IMR-90 (cell line): Measurements from ENCODE around the gene WDR5.

Experiments
- CEBPB ChIP-seq: IDR thresholded peaks from 2 replicates; pipeline ENCODE4 v1.6.1; 2012; ENCODE audit warnings: low read depth, low read length, improper control_type of control experiment
- CHD1 ChIP-seq: IDR thresholded peaks from 2 replicates; pipeline ENCODE4 v1.6.1; 2012; ENCODE audit warnings: low read depth, low read length, improper control_type of control experiment
- MAFK ChIP-seq: IDR thresholded peaks from 2 replicates; pipeline ENCODE4 v1.6.1; 2012; ENCODE audit warnings: low read depth, low read length, improper control_type of control experiment
- MXI1 ChIP-seq: IDR thresholded peaks from 2 replicates; pipeline ENCODE4 v1.6.1; 2012; ENCODE audit warnings: low read depth, mild to moderate bottlenecking, low read length, moderate library complexity, borderline replicate concordance
- NFE2L2 ChIP-seq: fragments of 150-350 bp; IDR thresholded peaks from 2 replicates; pipeline ENCODE4 v1.6.1; 2016; ENCODE audit warnings: low read depth, mild to moderate bottlenecking, low read length
- POLR2A ChIP-seq: IDR thresholded peaks from 2 replicates; pipeline ENCODE4 v1.6.1; 2012; ENCODE audit warnings: mild to moderate bottlenecking, low read depth, low read length
- RAD21 ChIP-seq: IDR thresholded peaks from 2 replicates; pipeline ENCODE4 v1.6.1; 2012; ENCODE audit warnings: low read length, improper control_type of control experiment
- RCOR1 ChIP-seq: IDR thresholded peaks from 2 replicates; pipeline ENCODE4 v1.6.1; 2012; ENCODE audit warnings: mild to moderate bottlenecking, low read length, improper control_type of control experiment; ENCODE audit not compliant: insufficient replicate concordance
- RFX5 ChIP-seq: IDR thresholded peaks from 2 replicates; pipeline ENCODE4 v1.8.0; 2012; ENCODE audit warnings: low read depth, mild to moderate bottlenecking, low read length, moderate library complexity
- SMC3 ChIP-seq: fragments of 150-350 bp; IDR thresholded peaks from 2 replicates; pipeline ENCODE4 v1.6.1; 2016; ENCODE audit warnings: low read depth, mild to moderate bottlenecking, antibody characterized with exemption, low read length, moderate library complexity
- TF ChIP-seq, protein P1 (sequence below): conservative IDR thresholded peaks from 2 replicates; pipeline ENCODE4 v1.5.1; 2012; ENCODE audit warnings: mild to moderate bottlenecking, low read depth, low read length, improper control_type of control experiment
- TF ChIP-seq, protein P2 (sequence below): fragments of 150-350 bp; IDR thresholded peaks from 2 replicates; pipeline ENCODE4 v1.6.1; 2017; ENCODE audit warnings: mild to moderate bottlenecking, antibody characterized with exemption, low read length, low read depth

DNA sequence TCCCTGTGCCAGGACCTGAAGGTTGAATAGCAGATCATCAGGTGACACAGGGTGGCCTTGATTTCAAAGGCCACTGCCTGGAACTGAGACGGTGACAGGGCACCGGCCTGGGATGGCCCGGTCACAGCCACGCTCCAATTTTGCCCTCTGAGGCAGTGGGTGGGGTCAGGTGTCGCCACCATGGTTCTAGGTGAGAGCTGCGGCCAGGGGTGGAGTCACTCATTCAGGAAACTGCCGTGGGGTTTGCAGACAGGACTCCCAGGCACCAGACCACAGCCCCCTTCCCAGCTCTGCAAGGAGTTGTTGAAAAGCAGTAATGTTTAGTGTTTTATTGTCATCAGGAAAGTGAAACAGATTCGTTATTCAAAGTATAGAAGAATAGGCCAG, 45.8 kb downstream of the WDR5 start:
- TF ChIP-seq, protein P1, sequence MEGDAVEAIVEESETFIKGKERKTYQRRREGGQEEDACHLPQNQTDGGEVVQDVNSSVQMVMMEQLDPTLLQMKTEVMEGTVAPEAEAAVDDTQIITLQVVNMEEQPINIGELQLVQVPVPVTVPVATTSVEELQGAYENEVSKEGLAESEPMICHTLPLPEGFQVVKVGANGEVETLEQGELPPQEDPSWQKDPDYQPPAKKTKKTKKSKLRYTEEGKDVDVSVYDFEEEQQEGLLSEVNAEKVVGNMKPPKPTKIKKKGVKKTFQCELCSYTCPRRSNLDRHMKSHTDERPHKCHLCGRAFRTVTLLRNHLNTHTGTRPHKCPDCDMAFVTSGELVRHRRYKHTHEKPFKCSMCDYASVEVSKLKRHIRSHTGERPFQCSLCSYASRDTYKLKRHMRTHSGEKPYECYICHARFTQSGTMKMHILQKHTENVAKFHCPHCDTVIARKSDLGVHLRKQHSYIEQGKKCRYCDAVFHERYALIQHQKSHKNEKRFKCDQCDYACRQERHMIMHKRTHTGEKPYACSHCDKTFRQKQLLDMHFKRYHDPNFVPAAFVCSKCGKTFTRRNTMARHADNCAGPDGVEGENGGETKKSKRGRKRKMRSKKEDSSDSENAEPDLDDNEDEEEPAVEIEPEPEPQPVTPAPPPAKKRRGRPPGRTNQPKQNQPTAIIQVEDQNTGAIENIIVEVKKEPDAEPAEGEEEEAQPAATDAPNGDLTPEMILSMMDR: no peak
- no peak for TF ChIP-seq RCOR1
- TF ChIP-seq, protein P2, sequence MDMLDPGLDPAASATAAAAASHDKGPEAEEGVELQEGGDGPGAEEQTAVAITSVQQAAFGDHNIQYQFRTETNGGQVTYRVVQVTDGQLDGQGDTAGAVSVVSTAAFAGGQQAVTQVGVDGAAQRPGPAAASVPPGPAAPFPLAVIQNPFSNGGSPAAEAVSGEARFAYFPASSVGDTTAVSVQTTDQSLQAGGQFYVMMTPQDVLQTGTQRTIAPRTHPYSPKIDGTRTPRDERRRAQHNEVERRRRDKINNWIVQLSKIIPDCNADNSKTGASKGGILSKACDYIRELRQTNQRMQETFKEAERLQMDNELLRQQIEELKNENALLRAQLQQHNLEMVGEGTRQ: no peak
- no peak for TF ChIP-seq POLR2A
- TF ChIP-seq MXI1: no peak
- TF ChIP-seq RAD21: no peak
- no peak for TF ChIP-seq CHD1
- no peak for TF ChIP-seq SMC3
- no peak for TF ChIP-seq MAFK
- TF ChIP-seq CEBPB: no peak
- no peak for TF ChIP-seq NFE2L2
- no peak for TF ChIP-seq RFX5
